ENCODE data around the gene RNF149.

RNF149 gene

GRCh38 chr2:101302016-101302415, 6.5 kb downstream of the RNF149 start:
- H3K4me1 ChIP-seq (ENCODE audit: insufficient read depth, low read length, severe bottlenecking): peaks cover 19% of the 10 kb centered on the region
- no peak overlapping the region for H3K9ac ChIP-seq (ENCODE audit: low read length)
- no peak overlapping the region for H2AFZ ChIP-seq (ENCODE audit: low read length)
- H3K27me3 ChIP-seq (ENCODE audit: insufficient read depth, low read length): no peaks in the 10 kb centered on the region
- no peaks in the 10 kb centered on the region for H3K9me3 ChIP-seq (ENCODE audit: low read length)
- TF ChIP-seq EZH2 (IDR thresholded peaks at IDR 0.05; ENCODE audit: borderline replicate concordance, low read length): no peak
- TF ChIP-seq, protein P1, sequence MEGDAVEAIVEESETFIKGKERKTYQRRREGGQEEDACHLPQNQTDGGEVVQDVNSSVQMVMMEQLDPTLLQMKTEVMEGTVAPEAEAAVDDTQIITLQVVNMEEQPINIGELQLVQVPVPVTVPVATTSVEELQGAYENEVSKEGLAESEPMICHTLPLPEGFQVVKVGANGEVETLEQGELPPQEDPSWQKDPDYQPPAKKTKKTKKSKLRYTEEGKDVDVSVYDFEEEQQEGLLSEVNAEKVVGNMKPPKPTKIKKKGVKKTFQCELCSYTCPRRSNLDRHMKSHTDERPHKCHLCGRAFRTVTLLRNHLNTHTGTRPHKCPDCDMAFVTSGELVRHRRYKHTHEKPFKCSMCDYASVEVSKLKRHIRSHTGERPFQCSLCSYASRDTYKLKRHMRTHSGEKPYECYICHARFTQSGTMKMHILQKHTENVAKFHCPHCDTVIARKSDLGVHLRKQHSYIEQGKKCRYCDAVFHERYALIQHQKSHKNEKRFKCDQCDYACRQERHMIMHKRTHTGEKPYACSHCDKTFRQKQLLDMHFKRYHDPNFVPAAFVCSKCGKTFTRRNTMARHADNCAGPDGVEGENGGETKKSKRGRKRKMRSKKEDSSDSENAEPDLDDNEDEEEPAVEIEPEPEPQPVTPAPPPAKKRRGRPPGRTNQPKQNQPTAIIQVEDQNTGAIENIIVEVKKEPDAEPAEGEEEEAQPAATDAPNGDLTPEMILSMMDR (IDR thresholded peaks at IDR 0.05; ENCODE audit: low read length): no peak
- H3K27ac ChIP-seq (ENCODE audit: low read depth, low read length, poor library complexity, severe bottlenecking): no peak overlapping the region
- H3K9me2 ChIP-seq (ENCODE audit: low read depth, low read length): no peaks in the 10 kb centered on the region
- H3K79me2 ChIP-seq (ENCODE audit: insufficient read depth, low read length): no peaks in the 10 kb centered on the region
- H3K4me2 ChIP-seq (ENCODE audit: low read length): no peak overlapping the region
- H4K20me1 ChIP-seq (ENCODE audit: insufficient read depth, low read length): no peaks in the 10 kb centered on the region
- peaks cover 8% of the 10 kb centered on the region; the same call in 1 of the 2 replicates for H3K36me3 ChIP-seq (ENCODE audit: insufficient read depth, low read length)
- no peak overlapping the region for H3K4me3 ChIP-seq (ENCODE audit: low read depth, low read length, poor library complexity, severe bottlenecking)
- H3F3A ChIP-seq (ENCODE audit: insufficient read depth, low read length): no peaks in the 10 kb centered on the region

DNA sequence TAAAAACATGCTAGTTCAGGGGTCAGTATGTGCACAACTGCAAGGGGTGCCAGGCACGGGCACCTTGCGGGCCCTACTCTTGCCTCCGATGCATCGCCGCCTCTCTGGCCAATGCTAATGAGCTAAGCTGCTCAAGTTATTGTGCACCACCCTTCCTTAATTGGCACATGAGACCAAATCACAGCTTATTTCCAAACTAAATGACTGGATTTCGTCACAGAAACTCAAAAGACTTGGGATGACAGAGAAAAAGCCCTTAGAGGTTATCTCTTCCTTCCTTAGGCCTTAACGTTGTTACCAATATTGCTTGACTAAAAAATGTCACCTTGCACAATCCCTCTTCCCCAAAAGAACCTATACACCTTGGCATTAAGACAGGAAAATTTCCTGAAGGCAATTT, 7.7 kb downstream of the RNF149 start:
- Histone ChIP-seq H2AFZ (ENCODE audit: low read length) (no peak overlapping the region), H3K9me2 (ENCODE audit: low read depth, low read length) (no peaks in the 10 kb centered on the region), H3K27me3 (ENCODE audit: insufficient read depth, low read length) (no peaks in the 10 kb centered on the region), H3K4me3 (ENCODE audit: low read depth, low read length, poor library complexity, severe bottlenecking) (no peak overlapping the region), H3F3A (ENCODE audit: insufficient read depth, low read length) (no peaks in the 10 kb centered on the region), H3K4me1 (ENCODE audit: insufficient read depth, low read length, severe bottlenecking) (peaks cover 7% of the 10 kb centered on the region), H3K9ac (ENCODE audit: low read length) (no peak overlapping the region), H3K9me3 (ENCODE audit: low read length) (no peaks in the 10 kb centered on the region), H3K27ac (ENCODE audit: low read depth, low read length, poor library complexity, severe bottlenecking) (no peak overlapping the region), H3K79me2 (ENCODE audit: insufficient read depth, low read length) (no peaks in the 10 kb centered on the region), H3K4me2 (ENCODE audit: low read length) (no peak overlapping the region), H4K20me1 (ENCODE audit: insufficient read depth, low read length) (no peaks in the 10 kb centered on the region), H3K36me3 (ENCODE audit: insufficient read depth, low read length) (peaks cover 8% of the 10 kb centered on the region; the same call in 1 of the 2 replicates)
- TF ChIP-seq EZH2 (IDR thresholded peaks at IDR 0.05; ENCODE audit: borderline replicate concordance, low read length): no peak
- TF ChIP-seq, protein P1 (IDR thresholded peaks at IDR 0.05; ENCODE audit: low read length): no peak

- Histone ChIP-seq H2AFZ (ENCODE audit: low read length) (no peak overlapping the region), H3K4me2 (ENCODE audit: low read length) (no peak overlapping the region), H3K36me3 (ENCODE audit: insufficient read depth, low read length) (peaks cover 8% of the 10 kb centered on the region; the same call in 1 of the 2 replicates), H3K4me1 (ENCODE audit: insufficient read depth, low read length, severe bottlenecking) (peaks cover under 1% of the 10 kb centered on the region), H4K20me1 (ENCODE audit: insufficient read depth, low read length) (no peaks in the 10 kb centered on the region), H3K4me3 (ENCODE audit: low read depth, low read length, poor library complexity, severe bottlenecking) (no peak overlapping the region), H3K9me2 (ENCODE audit: low read depth, low read length) (no peaks in the 10 kb centered on the region), H3K9me3 (ENCODE audit: low read length) (no peaks in the 10 kb centered on the region), H3K9ac (ENCODE audit: low read length) (no peak overlapping the region), H3K79me2 (ENCODE audit: insufficient read depth, low read length) (no peaks in the 10 kb centered on the region), H3K27ac (ENCODE audit: low read depth, low read length, poor library complexity, severe bottlenecking) (no peak overlapping the region), H3F3A (ENCODE audit: insufficient read depth, low read length) (no peaks in the 10 kb centered on the region), H3K27me3 (ENCODE audit: insufficient read depth, low read length) (no peaks in the 10 kb centered on the region)
- TF ChIP-seq EZH2 (IDR thresholded peaks at IDR 0.05; ENCODE audit: borderline replicate concordance, low read length): no peak
- TF ChIP-seq, protein P1 (IDR thresholded peaks at IDR 0.05; ENCODE audit: low read length): no peak
Observed at GRCh38 chr2:101300164-101300563, 8.3 kb downstream of the RNF149 start.
